ENCODE data around the gene TBRG1. TPM values are rescaled to one million over a fixed set of nuclear protein-coding genes. Genes with fewer than 3 reads are reported as not detected.

TBRG1 gene
- total and polyA plus RNA-seq, 2 experiments from 2014 or later = 16.9 to 29.1 TPM

GRCh38 chr11:124672536-124673215 lies 50.0 kb downstream of the TBRG1 start:
- DNase-seq (ENCODE audit: low read depth in 1 of 2, low spot score in 1 of 2) = no peak

GRCh38 chr11:124673333-124674167 lies 50.9 kb downstream of the TBRG1 start, which contains the start of the genes SIAE and SPA17:
TSS of gene SIAE (minus strand) at chr11:124673739. CDS start at chr11:124673708, 31 bp downstream.
TSS of gene SPA17 (plus strand) at chr11:124673904. CDS start at chr11:124675265, 1,361 bp downstream.
- peaks cover 33% of the 10 kb centered on the region for H3K27me3 ChIP-seq
- no peak for TF ChIP-seq CTCF (IDR thresholded peaks at IDR 0.05; ENCODE audit: low read depth, low read length)
- peaks cover 4% of the 10 kb centered on the region for H3K4me1 ChIP-seq (ENCODE audit: low read depth)
- no peaks in the 10 kb centered on the region for H3K36me3 ChIP-seq
- DNase-seq (ENCODE audit: low read depth in 1 of 2, low spot score in 1 of 2) = peak; percentile 94 to 98
- H3K4me3 ChIP-seq = peak within 1 kb of the TSS; percentile 70
- no peaks in the 10 kb centered on the region for H3K9me3 ChIP-seq (ENCODE audit: low read depth)
- no peak within 1 kb of the TSS for H3K27ac ChIP-seq

More at GRCh38 chr11:124672536-124673215, 50.0 kb downstream of the TBRG1 start:
- Histone ChIP-seq H3K27ac (no peak overlapping the region), H3K9me3 (ENCODE audit: low read depth) (no peaks in the 10 kb centered on the region), H3K27me3 (peaks cover 41% of the 10 kb centered on the region), H3K4me3 (peak overlapping the region; percentile 70), H3K4me1 (ENCODE audit: low read depth) (peaks cover 4% of the 10 kb centered on the region), H3K36me3 (no peaks in the 10 kb centered on the region)
- no peak for TF ChIP-seq CTCF (IDR thresholded peaks at IDR 0.05; ENCODE audit: low read depth, low read length)

GRCh38 chr11:124674168-124674517 lies 51.5 kb downstream of the TBRG1 start:
- Histone ChIP-seq H3K27me3 (peaks cover 32% of the 10 kb centered on the region), H3K9me3 (ENCODE audit: low read depth) (no peaks in the 10 kb centered on the region), H3K4me1 (ENCODE audit: low read depth) (peaks cover 4% of the 10 kb centered on the region), H3K36me3 (no peaks in the 10 kb centered on the region), H3K27ac (no peak overlapping the region), H3K4me3 (peak overlapping the region; percentile 70)
- DNase-seq (ENCODE audit: low read depth in 1 of 2, low spot score in 1 of 2) = no peak
- TF ChIP-seq CTCF (IDR thresholded peaks at IDR 0.05; ENCODE audit: low read depth, low read length) = no peak

GRCh38 chr11:124674571-124674970 lies 51.9 kb downstream of the TBRG1 start:
- Histone ChIP-seq H3K27me3 (peaks cover 28% of the 10 kb centered on the region), H3K27ac (no peak overlapping the region)
- TF ChIP-seq CTCF (IDR thresholded peaks at IDR 0.05; ENCODE audit: low read depth, low read length) = no peak

GRCh38 chr11:124676386-124676785 lies 53.7 kb downstream of the TBRG1 start:
- H3K4me3 ChIP-seq = no peak overlapping the region
- TF ChIP-seq CTCF (IDR thresholded peaks at IDR 0.05; ENCODE audit: low read depth, low read length) = no peak
- H3K36me3 ChIP-seq = no peaks in the 10 kb centered on the region
- peaks cover 10% of the 10 kb centered on the region for H3K27me3 ChIP-seq
- DNase-seq (ENCODE audit: low read depth in 1 of 2, low spot score in 1 of 2) = peak in 1 of 2 donors; percentile 88
- peaks cover 4% of the 10 kb centered on the region for H3K4me1 ChIP-seq (ENCODE audit: low read depth)
- no peak overlapping the region for H3K27ac ChIP-seq
- H3K9me3 ChIP-seq (ENCODE audit: low read depth) = no peaks in the 10 kb centered on the region

More at GRCh38 chr11:124674571-124674970, 51.9 kb downstream of the TBRG1 start:
- Histone ChIP-seq H3K4me1 (ENCODE audit: low read depth) (peaks cover 4% of the 10 kb centered on the region), H3K9me3 (ENCODE audit: low read depth) (no peaks in the 10 kb centered on the region), H3K4me3 (peak overlapping the region; percentile 70), H3K36me3 (no peaks in the 10 kb centered on the region)
- no peak for DNase-seq (ENCODE audit: low read depth in 1 of 2, low spot score in 1 of 2)
